Tibial artery (tissue), 4 donors: Measurements from ENCODE around the gene RGPD8.

Source experiments
- DNase-seq, 2 donors: peaks; one replicate each; pipeline ENCODE4 v3.0.0-alpha.2; 2019
- H3K27ac ChIP-seq, 2 donors: fragments of 200-600 bp; sonication (generic) in 1 of 2; 1 replicate in 1 of 2; 2 replicates in 1 of 2; pipeline ENCODE4 v1.5.1; 2018 to 2019; ENCODE audit warnings: mild to moderate bottlenecking in 1 of 2
- H3K27me3 ChIP-seq, 2 donors: fragments of 200-600 bp; sonication (generic) in 1 of 2; one replicate each; pipeline versions ENCODE4 v1.5.1 to v1.6.0; 2016 to 2019
- H3K36me3 ChIP-seq, 3 donors: fragments of 200-600 bp; sonication (generic) in 2 of 3; one replicate each; pipeline ENCODE4 v1.5.1; 2016 to 2019; ENCODE audit warnings: mild to moderate bottlenecking in 2 of 3
- H3K4me1 ChIP-seq, 4 donors: fragments of 200-600 bp; sonication (generic) in 2 of 4; 1 replicate in 3 of 4; 2 replicates in 1 of 4; pipeline ENCODE4 v1.5.1; 2016 to 2019
- H3K4me3 ChIP-seq, 2 donors: fragments of 200-600 bp; sonication (generic) in 1 of 2; 1 replicate in 1 of 2; 2 replicates in 1 of 2; pipeline ENCODE4 v1.5.1; 2018 to 2019; ENCODE audit warnings: mild to moderate bottlenecking in 2 of 2
- H3K9me3 ChIP-seq, 3 donors: fragments of 200-600 bp; sonication (generic) in 1 of 3; one replicate each; pipeline ENCODE4 v1.5.1; 2016 to 2019
- intact Hi-C: fragments of 100-400 bp; cut with DNase I; formaldehyde crosslinking; loops from one replicate; pipeline ENCODE4 v1.15.0; 2023; ENCODE audit warnings: low total_unique reads
- TF ChIP-seq, protein P1 (sequence below), 2 experiments: fragments of 200-600 bp in 1 of 2; fragments of 450-650 bp in 1 of 2; IDR thresholded peaks; one replicate each; pipeline ENCODE4 v1.5.1; 2017 to 2019; ENCODE audit warnings: antibody characterized with exemption in 2 of 2, mild to moderate bottlenecking in 1 of 2, moderate library complexity in 1 of 2

Gene RGPD8

DNA sequence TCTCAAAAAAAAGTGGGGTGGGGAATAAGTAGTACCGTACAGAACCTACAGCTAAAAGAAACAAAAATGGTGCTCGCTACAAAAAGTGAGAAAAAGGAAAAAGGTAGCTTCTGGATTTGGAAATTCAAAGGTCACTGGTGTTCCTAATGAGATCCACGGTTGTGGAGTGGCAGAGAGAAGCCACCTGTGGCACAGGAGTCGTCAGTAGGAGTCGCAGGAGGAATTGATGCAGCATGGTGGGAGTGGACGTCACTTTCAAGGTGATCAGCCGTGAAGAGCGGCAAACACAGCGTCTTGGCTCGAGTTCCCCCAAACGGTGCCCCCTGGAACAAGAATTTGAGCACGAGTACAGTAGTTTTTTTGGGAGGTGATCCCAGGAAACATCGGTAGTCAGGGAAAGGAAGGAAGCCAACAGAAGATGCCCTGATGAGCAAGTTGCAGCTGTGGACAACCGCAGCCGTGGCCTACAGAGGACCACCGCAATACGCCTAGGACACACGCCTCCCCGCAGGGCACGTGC, 47.1 kb upstream of the RGPD8 start:
- DNase-seq: no peak
- H3K27ac ChIP-seq: peak overlapping the region; percentile 78 to 80
- peaks cover 0 to 29% (median 18%) of the 10 kb centered on the region in 4 donors for H3K4me1 ChIP-seq
- H3K27me3 ChIP-seq: no peaks in the 10 kb centered on the region
- TF ChIP-seq, protein P1, sequence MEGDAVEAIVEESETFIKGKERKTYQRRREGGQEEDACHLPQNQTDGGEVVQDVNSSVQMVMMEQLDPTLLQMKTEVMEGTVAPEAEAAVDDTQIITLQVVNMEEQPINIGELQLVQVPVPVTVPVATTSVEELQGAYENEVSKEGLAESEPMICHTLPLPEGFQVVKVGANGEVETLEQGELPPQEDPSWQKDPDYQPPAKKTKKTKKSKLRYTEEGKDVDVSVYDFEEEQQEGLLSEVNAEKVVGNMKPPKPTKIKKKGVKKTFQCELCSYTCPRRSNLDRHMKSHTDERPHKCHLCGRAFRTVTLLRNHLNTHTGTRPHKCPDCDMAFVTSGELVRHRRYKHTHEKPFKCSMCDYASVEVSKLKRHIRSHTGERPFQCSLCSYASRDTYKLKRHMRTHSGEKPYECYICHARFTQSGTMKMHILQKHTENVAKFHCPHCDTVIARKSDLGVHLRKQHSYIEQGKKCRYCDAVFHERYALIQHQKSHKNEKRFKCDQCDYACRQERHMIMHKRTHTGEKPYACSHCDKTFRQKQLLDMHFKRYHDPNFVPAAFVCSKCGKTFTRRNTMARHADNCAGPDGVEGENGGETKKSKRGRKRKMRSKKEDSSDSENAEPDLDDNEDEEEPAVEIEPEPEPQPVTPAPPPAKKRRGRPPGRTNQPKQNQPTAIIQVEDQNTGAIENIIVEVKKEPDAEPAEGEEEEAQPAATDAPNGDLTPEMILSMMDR (IDR thresholded peaks at IDR 0.05): no peak
- no peaks in the 10 kb centered on the region for H3K9me3 ChIP-seq
- intact Hi-C loops: loop anchor here (5.0 kb wide), 2 partner anchors 102 to 167 kb away; partner anchors contain the start of genes CHCHD5 and SLC20A1
- peak overlapping the region; percentile 64 to 73 for H3K4me3 ChIP-seq
- no peaks in the 10 kb centered on the region for H3K36me3 ChIP-seq

GRCh38 chr2:112476434-112476833, 43.0 kb upstream of the RGPD8 start:
- DNase-seq: no peak
- no peak overlapping the region for H3K27ac ChIP-seq
- TF ChIP-seq, protein P1 (IDR thresholded peaks at IDR 0.05): no peak

GRCh38 chr2:112474844-112475486, 41.5 kb upstream of the RGPD8 start:
- H3K27ac ChIP-seq: no peak overlapping the region
- H3K27me3 ChIP-seq: no peaks in the 10 kb centered on the region
- H3K4me1 ChIP-seq: no peaks in the 10 kb centered on the region
- no peaks in the 10 kb centered on the region for H3K36me3 ChIP-seq
- no peak for DNase-seq
- H3K9me3 ChIP-seq: no peaks in the 10 kb centered on the region
- no peak overlapping the region for H3K4me3 ChIP-seq
- TF ChIP-seq, protein P1 (IDR thresholded peaks at IDR 0.05): no peak
- intact Hi-C loops: no loop called here

More at GRCh38 chr2:112476434-112476833, 43.0 kb upstream of the RGPD8 start:
- Histone ChIP-seq H3K36me3 (no peaks in the 10 kb centered on the region), H3K4me3 (no peak overlapping the region), H3K9me3 (no peaks in the 10 kb centered on the region), H3K27me3 (no peaks in the 10 kb centered on the region), H3K4me1 (peaks cover 0 to 8% (median 5%) of the 10 kb centered on the region in 4 donors)
- intact Hi-C loops: no loop called here

GRCh38 chr2:112472547-112473263, 39.3 kb upstream of the RGPD8 start:
- no peak for DNase-seq
- Histone ChIP-seq H3K27ac (no peak overlapping the region), H3K9me3 (no peaks in the 10 kb centered on the region), H3K36me3 (no peaks in the 10 kb centered on the region), H3K4me3 (no peak overlapping the region), H3K27me3 (no peaks in the 10 kb centered on the region), H3K4me1 (no peaks in the 10 kb centered on the region)
- TF ChIP-seq, protein P1 (IDR thresholded peaks at IDR 0.05): no peak
- intact Hi-C loops: no loop called here

DNA sequence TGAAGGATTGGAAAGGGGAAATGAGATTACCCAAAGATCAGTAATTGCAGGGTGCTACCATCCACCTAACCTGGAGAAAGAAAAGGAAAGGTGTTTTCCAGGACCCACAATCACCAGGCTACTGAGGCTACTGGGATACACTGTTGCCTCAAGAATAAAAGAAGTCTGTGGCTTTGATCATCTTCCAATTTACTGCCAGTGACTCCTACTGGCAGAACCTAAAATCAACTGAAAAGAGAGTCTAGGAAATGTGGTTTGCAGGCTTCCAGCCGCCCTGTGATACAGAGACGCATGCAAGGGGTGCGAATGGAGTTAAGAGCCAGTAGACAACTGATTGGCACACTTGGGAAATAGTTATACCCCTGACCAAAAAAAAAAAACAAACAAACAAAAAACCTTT, 31.9 kb upstream of the RGPD8 start:
- Histone ChIP-seq H3K4me1 (no peaks in the 10 kb centered on the region), H3K27me3 (no peaks in the 10 kb centered on the region), H3K4me3 (no peak overlapping the region), H3K9me3 (no peaks in the 10 kb centered on the region), H3K27ac (no peak overlapping the region), H3K36me3 (no peaks in the 10 kb centered on the region)
- TF ChIP-seq, protein P1 (IDR thresholded peaks at IDR 0.05): no peak
- DNase-seq: no peak
- intact Hi-C loops: no loop called here
